H9 (cell line): Measurements from ENCODE around the gene GLT6D1. TPM values are rescaled to one million over a fixed set of nuclear protein-coding genes. Genes with fewer than 3 reads are reported as not detected.

Experiments
- DNase-seq: peaks from one replicate; pipeline ENCODE4 v3.0.0-alpha.2; 2017
- H2AFZ ChIP-seq: one replicate; pipeline ENCODE4 v1.6.1; 2013; ENCODE audit warnings: mild to moderate bottlenecking, low read length, control low read depth, moderate library complexity
- H2AK5ac ChIP-seq: 2 replicates; pipeline ENCODE4 v1.6.1; 2013; ENCODE audit warnings: low read length, control low read depth, mixed read lengths; ENCODE audit not compliant: insufficient read length
- H2BK120ac ChIP-seq: one replicate; pipeline ENCODE4 v1.6.1; 2013; ENCODE audit warnings: low read depth, mild to moderate bottlenecking, low read length, control low read depth, inconsistent platforms; ENCODE audit not compliant: poor library complexity, severe bottlenecking
- H2BK12ac ChIP-seq: 2 replicates; pipeline ENCODE4 v1.6.1; 2013; ENCODE audit warnings: low read length, control low read depth, mixed read lengths, low read depth; ENCODE audit not compliant: insufficient read length
- H2BK15ac ChIP-seq: 2 replicates; pipeline ENCODE4 v1.6.1; 2013; ENCODE audit warnings: low read depth, low read length, control low read depth
- H2BK20ac ChIP-seq: one replicate; pipeline ENCODE4 v1.6.1; 2013; ENCODE audit warnings: low read depth, mild to moderate bottlenecking, low read length, control low read depth, inconsistent platforms; ENCODE audit not compliant: poor library complexity, severe bottlenecking
- H2BK5ac ChIP-seq: 2 replicates; pipeline ENCODE4 v1.6.1; 2013; ENCODE audit warnings: low read length, control low read depth, mixed read lengths; ENCODE audit not compliant: insufficient read length
- H3K14ac ChIP-seq: 2 replicates; pipeline ENCODE4 v1.6.1; 2013; ENCODE audit warnings: low read length, control low read depth; ENCODE audit not compliant: insufficient read depth
- H3K18ac ChIP-seq: 2 replicates; pipeline ENCODE4 v1.6.1; 2013; ENCODE audit warnings: low read depth, mild to moderate bottlenecking, mixed read lengths, low read length, control low read depth; ENCODE audit not compliant: insufficient read length
- H3K23ac ChIP-seq: 2 replicates; pipeline ENCODE4 v1.6.1; 2013; ENCODE audit warnings: low read length, control low read depth, mixed read lengths, low read depth; ENCODE audit not compliant: insufficient read length
- H3K23me2 ChIP-seq: 2 replicates; pipeline ENCODE4 v1.6.1; 2013; ENCODE audit warnings: low read depth, mild to moderate bottlenecking, mixed read lengths, low read length, control low read depth; ENCODE audit not compliant: insufficient read length, poor library complexity, severe bottlenecking
- H3K27ac ChIP-seq: 2 replicates; pipeline ENCODE4 v1.5.1; 2013; ENCODE audit warnings: low read length, control low read depth, mixed read lengths, low read depth; ENCODE audit not compliant: insufficient read length
- H3K27me3 ChIP-seq: 2 replicates; pipeline ENCODE4 v1.6.1; 2013; ENCODE audit warnings: low read length, control low read depth, inconsistent platforms; ENCODE audit not compliant: insufficient read depth
- H3K4ac ChIP-seq: 2 replicates; pipeline ENCODE4 v1.6.1; 2013; ENCODE audit warnings: low read depth, mild to moderate bottlenecking, control low read depth, inconsistent platforms, low read length, moderate library complexity
- H3K4me1 ChIP-seq: 2 replicates; pipeline ENCODE4 v1.6.1; 2013; ENCODE audit warnings: low read length, control low read depth, inconsistent platforms; ENCODE audit not compliant: insufficient read depth
- H3K4me2 ChIP-seq: 2 replicates; pipeline ENCODE4 v1.6.1; 2013; ENCODE audit warnings: low read length, control low read depth, mixed read lengths; ENCODE audit not compliant: insufficient read length, insufficient read depth
- H3K56ac ChIP-seq: 2 replicates; pipeline ENCODE4 v1.6.1; 2013; ENCODE audit warnings: low read depth, mild to moderate bottlenecking, mixed read lengths, low read length, control low read depth; ENCODE audit not compliant: insufficient read length
- H3K79me1 ChIP-seq: 2 replicates; pipeline ENCODE4 v1.6.1; 2013; ENCODE audit warnings: low read depth, mild to moderate bottlenecking, moderate library complexity, low read length, control low read depth, inconsistent platforms; ENCODE audit not compliant: insufficient read depth, poor library complexity, severe bottlenecking
- H3K79me2 ChIP-seq: 2 replicates; pipeline ENCODE4 v1.6.1; 2013; ENCODE audit warnings: low read length, control low read depth, inconsistent platforms; ENCODE audit not compliant: insufficient read depth
- H3K9ac ChIP-seq: 2 replicates; pipeline ENCODE4 v1.6.1; 2013; ENCODE audit warnings: low read length, control low read depth, mixed read lengths; ENCODE audit not compliant: insufficient read length; ENCODE audit errors: extremely low read depth
- H3K9me3 ChIP-seq: one replicate; pipeline ENCODE4 v1.6.1; 2013; ENCODE audit warnings: low read depth, low read length, inconsistent platforms; ENCODE audit not compliant: control insufficient read depth
- H3T11ph ChIP-seq: one replicate; pipeline ENCODE4 v1.6.1; 2013; ENCODE audit warnings: mild to moderate bottlenecking, low read length, control low read depth, inconsistent platforms
- H4K20me1 ChIP-seq: one replicate; pipeline ENCODE4 v1.6.1; 2013; ENCODE audit not compliant: control insufficient read depth, insufficient read length, insufficient read depth
- H4K5ac ChIP-seq: 2 replicates; pipeline ENCODE4 v1.6.1; 2013; ENCODE audit warnings: low read depth, mild to moderate bottlenecking, mixed read lengths, low read length, control low read depth; ENCODE audit not compliant: insufficient read length
- H4K8ac ChIP-seq: replicated peaks from 2 replicates; pipeline ENCODE4 v1.6.1; 2013; ENCODE audit warnings: low read length, control low read depth, mixed read lengths, low read depth; ENCODE audit not compliant: insufficient read length
- H4K91ac ChIP-seq: 2 replicates; pipeline ENCODE4 v1.6.1; 2013; ENCODE audit warnings: low read depth, mild to moderate bottlenecking, moderate library complexity, mixed read lengths, low read length, control low read depth; ENCODE audit not compliant: insufficient read length
- H3K27ac Mint-ChIP-seq, 3 experiments: 2 replicates in 2 of 3; 3 replicates in 1 of 3; pipeline ENCODE4 v1.8.0; 2020 to 2021; ENCODE audit warnings: mixed read lengths in 3 of 3, mild to moderate bottlenecking in 1 of 3, moderate library complexity in 1 of 3
- H3K27me3 Mint-ChIP-seq: 2 replicates; pipeline ENCODE4 v1.8.0; 2021; ENCODE audit warnings: low read depth, mild to moderate bottlenecking, moderate library complexity, mixed read lengths
- H3K36me3 Mint-ChIP-seq, 3 experiments: 2 replicates in 2 of 3; 3 replicates in 1 of 3; pipeline ENCODE4 v1.8.0; 2020 to 2021; ENCODE audit warnings: low read depth in 3 of 3, mixed read lengths in 3 of 3; ENCODE audit not compliant: insufficient read depth in 1 of 3
- H3K4me1 Mint-ChIP-seq, 2 experiments: 2 replicates each; pipeline ENCODE4 v1.8.0; 2020; ENCODE audit warnings: mixed read lengths in 2 of 2
- H3K4me3 Mint-ChIP-seq, 2 experiments: 2 replicates in 1 of 2; 3 replicates in 1 of 2; pipeline ENCODE4 v1.8.0; 2020 to 2021; ENCODE audit warnings: mild to moderate bottlenecking in 2 of 2, mixed read lengths in 2 of 2, moderate library complexity in 1 of 2
- H3K9me3 Mint-ChIP-seq, 2 experiments: 2 replicates in 1 of 2; 3 replicates in 1 of 2; pipeline ENCODE4 v1.8.0; 2020; ENCODE audit warnings: mild to moderate bottlenecking in 2 of 2, mixed read lengths in 2 of 2, moderate library complexity in 1 of 2
- WGBS: extraction: QIAGEN DNeasy Blood & Tissue Kit; methylation state at CpG from one replicate; pipeline ENCODE4 v1.1.7; 2013; ENCODE audit warnings: missing lambda C conversion rate, low lambda C conversion rate, mixed read lengths; ENCODE audit not compliant: insufficient read length; ENCODE audit errors: extremely low coverage; 5-methylcytosine and 5-hydroxymethylcytosine counted together
- total RNA-seq: library from RNA; stranded (reverse); gene quantifications from 2 replicates; pipeline ENCODE4 v1.2.1, GENCODE V29; 2021
- TF ChIP-seq, protein P1 (sequence below): fragments of 200-600 bp; sonication (generic); conservative IDR thresholded peaks from 3 replicates; pipeline ENCODE4 v1.8.0; 2021; ENCODE audit warnings: antibody characterized with exemption, mild to moderate bottlenecking

GLT6D1 gene
- total RNA-seq, 1 experiment from 2014 or later = not detected

GRCh38 chr9:135606885-135607259, 32.5 kb downstream of the GLT6D1 start:
- Histone ChIP-seq H2BK15ac (no peak overlapping the region), H3K14ac (no peak overlapping the region), H3K23ac (no peak overlapping the region), H4K8ac (no peak overlapping the region), H2BK5ac (no peak overlapping the region), H3T11ph (no peak overlapping the region), H3K4me2 (no peak overlapping the region), H4K5ac (no peak overlapping the region), H2AFZ (no peak overlapping the region), H4K91ac (no peak overlapping the region), H3K23me2 (no peaks in the 10 kb centered on the region), H3K18ac (no peak overlapping the region), H3K79me1 (no peaks in the 10 kb centered on the region), H2AK5ac (no peak overlapping the region), H3K27ac (no peak overlapping the region), H2BK20ac (no peak overlapping the region), H3K9ac (no peak overlapping the region), H4K20me1 (no peaks in the 10 kb centered on the region), H3K4ac (no peak overlapping the region), H3K56ac (no peak overlapping the region), H2BK120ac (no peak overlapping the region), H3K79me2 (no peaks in the 10 kb centered on the region), H3K27me3 (no peaks in the 10 kb centered on the region), H3K9me3 (no peaks in the 10 kb centered on the region), H2BK12ac (no peak overlapping the region), H3K4me1 (no peaks in the 10 kb centered on the region)
- DNase-seq = no peak
- peaks cover 3% of the 10 kb centered on the region for H3K27me3 Mint-ChIP-seq
- H3K9me3 Mint-ChIP-seq = peaks cover 17 to 18% of the 10 kb centered on the region in 2 experiments
- H3K27ac Mint-ChIP-seq = peak overlapping the region in 2 of 3 experiments; percentile 29 to 74; a peak in 2 of 7 replicates
- H3K4me3 Mint-ChIP-seq = no peak overlapping the region; a peak in 1 of 5 replicates
- TF ChIP-seq, protein P1, sequence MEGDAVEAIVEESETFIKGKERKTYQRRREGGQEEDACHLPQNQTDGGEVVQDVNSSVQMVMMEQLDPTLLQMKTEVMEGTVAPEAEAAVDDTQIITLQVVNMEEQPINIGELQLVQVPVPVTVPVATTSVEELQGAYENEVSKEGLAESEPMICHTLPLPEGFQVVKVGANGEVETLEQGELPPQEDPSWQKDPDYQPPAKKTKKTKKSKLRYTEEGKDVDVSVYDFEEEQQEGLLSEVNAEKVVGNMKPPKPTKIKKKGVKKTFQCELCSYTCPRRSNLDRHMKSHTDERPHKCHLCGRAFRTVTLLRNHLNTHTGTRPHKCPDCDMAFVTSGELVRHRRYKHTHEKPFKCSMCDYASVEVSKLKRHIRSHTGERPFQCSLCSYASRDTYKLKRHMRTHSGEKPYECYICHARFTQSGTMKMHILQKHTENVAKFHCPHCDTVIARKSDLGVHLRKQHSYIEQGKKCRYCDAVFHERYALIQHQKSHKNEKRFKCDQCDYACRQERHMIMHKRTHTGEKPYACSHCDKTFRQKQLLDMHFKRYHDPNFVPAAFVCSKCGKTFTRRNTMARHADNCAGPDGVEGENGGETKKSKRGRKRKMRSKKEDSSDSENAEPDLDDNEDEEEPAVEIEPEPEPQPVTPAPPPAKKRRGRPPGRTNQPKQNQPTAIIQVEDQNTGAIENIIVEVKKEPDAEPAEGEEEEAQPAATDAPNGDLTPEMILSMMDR = no peak
- H3K4me1 Mint-ChIP-seq = peaks cover 0 to 9% of the 10 kb centered on the region in 2 experiments; a peak in 2 of 4 replicates
- peaks cover 5 to 13% (median 7%) of the 10 kb centered on the region in 3 experiments; a peak in 5 of 7 replicates for H3K36me3 Mint-ChIP-seq
- no CpG with 5 or more reads among the region's 11 CpGs for WGBS
